Stimulated activated CD8-positive, alpha-beta memory T cell treated with anti-CD3 and anti-CD28 coated beads, Interleukin-2, amount 100 ng/mL, for 1 hour (primary cell): ENCODE results near the gene MEGF6.

Experiments
- DNase-seq, 2 donors: peaks; one replicate each; pipeline ENCODE4 v3.0.0-alpha.2; 2020; ENCODE audit warnings: low read depth in 2 of 2

MEGF6 gene

DNA sequence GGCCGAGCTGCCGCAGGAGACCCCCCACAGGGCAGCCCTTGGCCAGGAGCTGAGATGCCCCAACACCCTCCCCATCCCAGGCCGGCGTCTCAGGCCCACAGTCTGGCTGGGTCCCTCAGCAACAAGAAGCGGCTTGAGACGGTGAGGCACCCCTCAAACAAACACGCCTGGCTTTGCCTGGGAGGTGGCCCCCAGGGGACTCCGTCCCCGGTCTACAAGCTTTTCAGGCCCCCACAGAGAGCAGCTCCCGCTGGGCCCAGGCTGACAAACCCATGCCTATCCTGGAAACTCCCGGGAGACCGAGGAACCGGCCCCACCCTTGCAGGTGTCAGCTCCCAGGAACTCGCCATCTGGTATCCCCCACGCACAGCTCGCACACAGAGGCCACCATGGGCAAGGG is 89.9 kb downstream of the MEGF6 start:
- DNase-seq, result no peak

DNA sequence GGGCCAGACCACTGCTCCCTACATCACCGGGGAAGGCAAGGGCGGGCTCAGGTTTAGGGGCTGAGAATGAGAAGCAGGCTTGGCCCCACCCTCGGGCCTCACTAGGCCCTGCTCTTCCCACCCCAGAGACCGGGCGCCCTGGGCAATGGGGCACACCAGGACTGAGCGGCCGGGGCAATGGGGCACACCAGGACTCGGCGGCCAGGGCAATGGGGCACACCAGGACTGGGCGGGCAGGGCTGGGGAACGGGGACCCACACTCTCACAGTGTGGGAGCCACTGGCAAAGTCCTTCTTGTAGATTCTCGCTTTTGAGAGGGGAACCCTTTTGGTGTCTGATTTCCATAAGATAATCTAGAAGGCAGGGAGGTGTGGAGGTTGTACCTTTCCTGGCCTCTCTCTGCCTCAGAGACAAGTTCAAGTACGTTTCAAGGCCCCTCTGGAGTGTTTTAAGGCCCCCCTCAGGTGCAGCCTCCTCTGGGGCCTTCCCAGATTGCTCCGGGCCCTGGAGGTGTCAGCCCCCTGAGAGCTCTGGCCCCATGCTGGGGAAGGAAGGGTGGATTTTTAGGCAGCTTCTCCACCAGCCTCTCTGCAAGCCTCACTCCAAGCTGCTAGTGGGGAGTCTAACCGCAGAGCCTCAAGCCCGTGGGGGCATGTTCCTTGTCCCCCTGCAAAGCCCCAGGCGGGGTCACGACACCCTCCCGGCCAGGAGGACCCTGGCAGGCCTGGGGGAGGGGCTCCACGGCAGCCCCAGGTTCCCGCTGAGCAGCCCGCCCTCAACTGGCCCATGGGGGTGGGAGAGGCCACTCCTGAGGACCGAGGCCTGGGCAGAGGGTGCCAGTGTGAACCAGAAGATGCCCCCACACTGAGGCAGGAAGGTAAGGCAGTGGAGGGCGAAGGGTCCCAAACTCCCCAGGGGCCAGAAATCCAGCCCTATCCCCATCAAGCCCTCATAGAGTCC is 90.6 kb downstream of the MEGF6 start:
- DNase-seq, result no peak

DNA sequence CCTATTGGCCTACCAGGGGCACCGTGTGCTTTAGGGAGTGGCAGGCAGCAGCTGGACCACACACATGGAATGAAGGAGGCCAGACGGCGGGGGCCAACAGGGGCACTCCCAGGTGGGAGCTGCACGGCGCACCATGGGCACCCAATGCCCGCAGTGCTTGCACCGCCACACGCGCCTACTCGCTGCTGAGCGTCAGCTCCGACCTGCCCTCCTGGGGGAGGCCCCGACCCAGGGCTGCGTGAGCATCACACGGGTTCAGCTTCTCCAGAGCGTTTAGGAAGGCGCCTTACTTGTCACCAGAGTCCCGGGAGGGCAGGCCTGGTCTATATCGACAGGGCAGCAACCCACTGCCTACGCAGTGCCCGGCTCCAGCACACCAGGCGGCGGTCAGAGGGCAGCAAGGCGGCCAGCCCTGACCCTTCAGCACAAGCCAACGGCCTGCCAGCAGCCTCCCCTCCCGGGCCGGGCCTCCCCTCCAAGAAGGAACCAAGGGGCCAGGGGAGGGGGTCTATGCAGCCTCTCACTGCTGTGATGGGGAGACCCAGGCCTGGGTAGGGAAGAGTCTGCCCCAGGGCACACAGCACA is 91.9 kb downstream of the MEGF6 start:
- DNase-seq, result no peak

DNA sequence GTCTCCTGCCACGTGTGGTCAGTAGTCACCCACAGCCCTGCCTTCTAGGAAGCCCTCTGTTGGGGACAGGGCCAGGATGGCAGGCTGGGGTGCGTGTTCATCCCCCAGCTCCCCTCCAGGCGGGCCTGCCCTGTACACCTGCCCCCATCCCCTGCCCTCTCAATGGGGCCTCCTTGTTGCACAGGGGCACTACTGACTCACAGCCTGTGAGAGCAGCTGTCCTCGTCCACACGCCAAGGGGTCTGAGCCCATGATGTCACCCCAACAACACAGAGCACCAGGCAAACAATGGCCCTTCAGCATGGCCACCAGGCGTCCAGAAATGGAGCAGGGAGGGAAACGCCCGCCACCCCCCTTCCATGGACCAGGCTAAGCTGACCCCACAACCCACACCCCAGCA is 92.6 kb downstream of the MEGF6 start:
- DNase-seq, result no peak

DNA sequence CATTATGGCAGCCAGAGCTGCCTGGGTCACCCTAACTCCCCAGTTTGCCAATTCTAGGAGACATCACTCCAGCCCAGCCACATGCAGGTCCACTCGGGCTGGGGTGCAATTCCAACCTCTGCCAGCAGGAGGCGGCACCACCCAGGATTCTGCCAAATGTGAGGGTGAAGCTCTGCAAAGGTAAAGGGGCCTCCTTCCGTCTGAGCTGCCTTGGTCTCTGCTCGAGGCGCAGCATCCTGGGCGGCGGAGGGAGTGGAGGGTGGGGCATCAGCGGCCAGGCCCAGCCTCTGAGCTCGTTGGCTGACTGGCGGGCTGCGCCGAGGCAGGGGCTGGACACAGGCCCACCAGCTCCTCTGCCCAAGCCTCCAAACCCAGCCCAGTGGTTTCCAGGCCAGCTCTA is 93.1 kb downstream of the MEGF6 start:
- DNase-seq, result no peak

DNA sequence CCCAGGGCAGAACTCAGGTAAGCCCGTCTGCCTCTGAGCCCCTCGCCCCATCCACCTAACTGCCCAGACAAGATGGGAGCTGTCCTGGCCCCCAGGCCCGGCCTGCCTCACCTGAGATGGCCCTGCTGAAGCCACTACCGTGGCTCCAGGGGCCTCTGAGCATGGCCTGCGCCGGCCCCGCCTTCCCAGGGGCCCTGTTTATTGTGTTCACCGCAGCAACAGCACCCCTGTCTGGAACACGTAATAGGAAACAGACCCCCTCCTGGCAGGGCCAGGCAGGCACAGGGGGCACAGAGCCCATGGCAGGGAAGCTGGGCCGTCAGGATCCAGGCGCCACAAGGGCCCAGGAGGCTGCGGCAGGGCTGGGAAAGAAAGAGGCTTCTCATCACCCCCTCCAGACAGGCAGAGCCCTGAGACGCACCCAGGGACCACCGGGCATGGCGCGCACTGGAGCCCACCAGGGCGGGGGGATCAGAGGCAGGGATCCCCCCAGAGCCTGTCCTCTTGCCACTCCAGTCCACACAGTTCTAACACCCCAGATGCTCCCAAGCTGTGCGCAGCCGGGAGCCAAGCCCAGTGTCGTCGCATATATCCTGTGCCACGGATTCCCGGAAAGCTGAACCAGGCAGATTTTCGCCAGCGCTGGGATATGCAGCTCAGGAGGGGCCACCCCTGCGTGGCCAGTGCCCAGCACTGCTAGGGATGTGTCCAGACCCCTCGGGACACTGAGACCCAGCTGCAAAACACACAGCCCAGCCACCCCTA is 94.2 kb downstream of the MEGF6 start:
- no peak for DNase-seq

DNA sequence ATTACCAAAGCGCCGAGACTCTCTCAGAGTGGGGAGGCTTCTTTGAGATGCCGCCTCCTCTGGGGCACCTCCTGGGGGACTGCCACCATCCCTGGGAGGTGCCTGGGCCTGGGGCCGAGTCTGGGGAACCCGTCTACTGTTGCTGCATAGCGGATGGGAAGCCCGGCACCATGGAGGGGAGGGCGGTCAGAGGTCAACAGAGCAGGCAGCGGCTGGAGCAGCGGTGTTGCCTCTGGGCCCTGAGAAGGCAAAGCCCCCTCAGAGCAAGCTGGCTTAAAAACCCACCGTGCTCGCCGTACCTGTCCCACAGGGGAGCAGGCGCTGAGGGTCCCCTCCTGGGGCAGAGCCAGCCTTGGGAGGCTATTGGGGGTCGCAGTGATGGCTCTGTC is 94.8 kb downstream of the MEGF6 start:
- DNase-seq, result no peak

DNA sequence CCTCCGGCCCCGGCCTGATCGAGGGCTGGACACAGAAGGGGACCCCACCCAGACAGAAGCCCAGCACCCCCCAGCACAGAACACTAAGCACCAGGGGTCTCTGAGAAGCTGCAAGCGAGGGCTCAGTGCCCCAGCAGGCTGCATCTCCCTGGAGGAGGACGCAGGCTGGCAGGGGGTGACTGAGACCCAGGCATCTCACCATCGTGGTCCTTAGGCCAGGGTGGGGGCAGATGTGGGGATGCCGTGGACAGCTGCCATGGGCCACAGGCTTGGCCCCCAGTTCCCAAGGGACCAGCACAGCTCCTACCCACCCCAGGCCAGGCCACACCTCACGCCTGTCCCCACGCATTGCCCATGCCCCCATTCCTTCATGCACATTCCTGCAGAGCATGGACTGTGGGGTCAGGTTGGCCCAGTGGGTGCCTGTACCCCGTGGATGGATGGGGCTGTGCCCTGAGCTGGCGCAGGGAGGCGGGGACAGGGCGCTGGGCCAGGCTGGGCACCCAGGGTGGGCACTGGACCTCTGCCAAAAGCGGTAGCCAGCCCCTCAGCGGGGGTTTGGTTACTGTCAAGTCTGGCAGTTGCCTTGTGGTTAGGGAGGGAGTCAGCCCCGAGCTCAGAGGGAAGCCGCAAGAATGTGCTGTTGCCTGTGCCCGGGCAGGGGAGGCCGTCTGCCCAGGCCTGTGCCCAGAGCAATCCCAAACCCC is 95.4 kb downstream of the MEGF6 start:
- DNase-seq, result no peak

DNA sequence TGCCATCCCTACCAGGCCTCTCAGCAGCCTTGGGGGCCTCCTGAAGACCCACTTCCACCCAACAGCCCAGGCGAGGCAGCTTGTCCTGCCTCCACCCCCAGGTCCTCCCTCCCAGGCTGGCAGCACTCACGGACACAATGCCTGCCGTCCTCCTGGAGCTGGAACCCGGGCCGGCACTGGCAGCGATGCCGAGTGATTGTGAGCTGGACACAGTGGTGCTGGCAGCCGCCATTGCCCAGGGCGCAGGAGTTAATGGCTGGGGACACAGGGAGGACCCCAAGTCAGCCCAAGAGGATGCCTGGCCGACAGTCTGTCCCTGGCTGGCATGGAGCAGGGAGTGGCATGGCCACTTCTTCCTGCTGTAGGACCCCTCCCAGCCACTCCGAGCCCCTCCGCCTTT is 96.0 kb downstream of the MEGF6 start:
- no peak for DNase-seq

DNA sequence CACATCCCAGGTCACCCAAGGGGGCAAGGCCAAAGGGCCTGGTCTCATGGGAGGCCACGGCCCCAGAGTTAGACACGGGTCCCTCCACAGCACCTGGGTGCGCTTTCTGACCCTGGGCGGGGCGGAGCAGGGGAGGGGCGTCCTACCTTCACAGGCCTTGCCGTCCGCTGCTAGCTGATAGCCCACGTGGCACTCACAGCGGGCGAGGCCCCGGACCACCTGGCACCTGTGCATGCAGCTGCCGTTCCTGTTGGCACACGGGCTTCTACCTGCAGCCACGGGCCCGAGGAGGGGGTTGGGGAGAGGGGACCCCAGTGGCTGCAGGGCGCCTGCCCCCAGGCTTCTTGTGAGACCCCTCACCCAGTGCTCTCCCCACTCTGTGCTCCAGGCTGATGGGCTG is 96.9 kb downstream of the MEGF6 start:
- no peak for DNase-seq

DNA sequence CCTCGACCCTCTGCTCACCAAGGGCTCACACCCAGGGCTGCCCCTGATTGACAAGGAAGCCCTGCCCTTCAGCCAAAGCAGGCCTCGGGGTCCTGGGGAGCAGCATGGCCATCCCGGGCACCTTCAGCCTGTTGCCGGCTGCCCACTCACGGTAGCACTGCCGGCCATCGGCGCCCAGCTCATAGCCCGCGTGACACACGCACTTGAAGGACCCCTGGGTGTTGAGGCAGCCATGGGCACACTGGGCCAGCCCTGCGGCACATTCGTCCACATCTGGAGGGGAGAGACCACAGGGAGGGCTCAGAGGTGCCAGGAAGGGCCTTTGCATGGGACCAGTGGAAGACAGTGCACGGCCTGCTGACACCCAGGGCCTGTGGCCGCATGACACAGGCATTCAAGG is 99.5 kb downstream of the MEGF6 start:
- DNase-seq, result no peak

DNA sequence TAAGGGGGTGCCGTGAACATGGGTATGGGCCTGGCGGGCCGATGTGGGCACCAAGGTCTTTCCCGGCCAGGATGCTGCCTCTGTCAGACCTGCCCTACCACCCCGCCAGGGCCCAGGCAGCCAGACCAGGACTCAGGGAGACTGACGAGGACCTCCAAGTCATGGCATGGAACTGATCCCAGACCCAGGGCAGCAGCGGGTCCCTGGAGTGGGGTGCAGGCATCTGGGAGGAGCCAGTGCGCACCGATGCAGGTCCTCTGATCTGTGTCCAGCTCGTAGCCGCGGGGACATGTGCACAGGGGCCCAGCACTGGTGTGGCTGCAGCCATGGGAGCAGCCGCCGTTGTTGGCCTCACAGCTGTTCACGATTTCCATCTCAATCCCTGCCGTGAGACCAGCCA is 100.0 kb downstream of the MEGF6 start:
- DNase-seq, result no peak

DNA sequence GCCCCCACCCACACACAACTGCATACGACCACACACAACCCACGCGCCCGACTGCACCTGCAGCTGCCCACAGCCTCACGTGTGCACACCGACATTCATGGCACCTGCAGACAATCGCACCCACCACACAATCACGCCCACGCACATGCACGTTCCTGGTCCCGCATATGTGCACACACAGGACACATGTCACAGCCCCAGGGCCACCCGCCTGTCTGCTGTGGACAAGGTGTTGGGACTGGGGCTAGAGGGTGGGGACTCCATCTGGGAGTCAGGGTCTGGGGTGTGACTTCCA is 100.4 kb downstream of the MEGF6 start:
- no peak for DNase-seq

DNA sequence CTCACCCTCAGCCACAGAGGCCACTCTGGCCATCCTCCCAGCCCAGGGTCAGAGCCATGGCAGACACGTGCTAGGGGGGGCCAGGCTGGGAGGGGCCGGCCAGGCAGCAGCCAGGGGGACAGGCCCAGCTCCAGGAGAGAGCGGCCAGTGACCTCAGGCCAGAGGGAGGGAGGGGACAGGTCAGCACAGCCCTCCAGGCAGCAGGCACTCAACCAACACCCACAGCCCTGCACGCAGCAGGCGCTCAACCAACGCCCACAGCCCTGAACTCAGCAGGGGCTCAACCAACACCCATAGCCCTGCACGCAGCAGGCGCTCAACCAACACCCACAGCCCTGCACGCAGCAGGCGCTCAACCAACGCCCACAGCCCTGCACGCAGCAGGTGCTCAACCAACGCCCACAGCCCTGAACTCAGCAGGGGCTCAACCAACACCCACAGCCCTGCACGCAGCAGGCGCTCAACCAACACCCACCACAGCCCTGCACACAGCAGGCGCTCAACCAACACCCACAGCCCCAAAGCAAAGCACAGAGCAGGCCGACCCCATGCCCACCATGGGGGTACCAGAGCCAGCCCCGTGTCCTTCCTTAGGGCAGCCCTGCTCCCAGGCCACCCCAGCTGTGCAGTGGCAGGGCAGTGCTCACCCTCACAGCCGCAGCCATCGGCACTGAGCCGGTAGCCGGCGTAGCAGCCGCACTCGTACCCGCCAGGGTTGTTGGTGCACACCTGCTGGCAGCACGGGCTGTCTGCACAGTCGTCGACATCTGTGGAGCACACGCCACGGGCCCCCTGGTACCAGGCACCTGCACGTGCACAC is 101.0 kb downstream of the MEGF6 start:
- DNase-seq, result no peak

DNA sequence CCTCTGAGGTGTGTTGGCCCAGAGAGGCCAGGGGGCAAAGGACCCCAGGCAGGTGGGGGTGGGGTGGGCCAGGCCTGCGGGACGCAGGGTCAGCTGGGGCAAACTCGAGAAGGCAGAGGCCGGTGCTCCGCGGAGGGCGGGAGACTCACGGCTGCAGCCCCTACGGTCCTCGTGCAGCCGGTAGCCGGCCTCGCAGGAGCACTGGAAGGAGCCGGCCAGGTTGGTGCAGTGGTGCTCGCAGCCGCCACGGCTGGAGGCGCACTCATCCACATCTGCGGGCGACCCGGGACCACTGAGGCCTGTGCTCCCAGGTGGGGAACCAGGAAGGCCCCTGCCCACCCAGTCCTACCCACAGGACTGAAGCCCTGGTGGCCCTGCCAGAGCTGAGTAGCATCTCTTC is 101.6 kb downstream of the MEGF6 start:
- no peak for DNase-seq

DNA sequence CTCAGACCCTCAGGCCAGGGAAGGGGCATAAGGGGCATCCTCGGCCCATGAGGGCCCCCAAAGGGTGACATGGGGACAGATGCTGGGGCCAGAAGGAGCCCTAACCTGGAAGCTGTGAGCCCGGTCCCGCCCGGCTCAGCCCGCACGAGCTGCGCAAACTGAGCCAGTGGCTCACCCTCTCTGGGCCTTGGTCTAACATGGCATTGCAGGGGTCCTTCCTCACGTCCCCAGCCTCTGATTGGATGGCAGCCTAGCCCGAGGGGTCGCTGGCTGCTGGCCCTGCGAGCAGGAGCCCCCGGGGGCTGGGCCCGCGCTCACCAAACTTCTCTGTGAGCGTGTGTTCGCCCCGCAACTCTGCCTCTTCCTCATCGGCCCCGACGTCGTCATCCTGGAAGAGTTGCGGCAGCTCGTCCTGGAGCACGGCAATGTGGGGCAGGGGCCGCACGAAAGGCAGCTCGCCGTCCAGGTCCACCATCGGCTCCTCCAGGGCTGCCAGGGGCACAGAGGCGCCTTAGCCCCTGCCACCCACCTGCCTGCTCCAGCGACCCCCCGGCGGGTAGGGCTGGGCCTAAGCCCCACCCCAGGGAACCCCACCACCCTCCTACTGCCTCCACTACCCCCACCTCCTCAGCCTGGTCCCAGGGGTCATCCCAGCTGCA is 102.4 kb downstream of the MEGF6 start:
- no peak for DNase-seq

DNA sequence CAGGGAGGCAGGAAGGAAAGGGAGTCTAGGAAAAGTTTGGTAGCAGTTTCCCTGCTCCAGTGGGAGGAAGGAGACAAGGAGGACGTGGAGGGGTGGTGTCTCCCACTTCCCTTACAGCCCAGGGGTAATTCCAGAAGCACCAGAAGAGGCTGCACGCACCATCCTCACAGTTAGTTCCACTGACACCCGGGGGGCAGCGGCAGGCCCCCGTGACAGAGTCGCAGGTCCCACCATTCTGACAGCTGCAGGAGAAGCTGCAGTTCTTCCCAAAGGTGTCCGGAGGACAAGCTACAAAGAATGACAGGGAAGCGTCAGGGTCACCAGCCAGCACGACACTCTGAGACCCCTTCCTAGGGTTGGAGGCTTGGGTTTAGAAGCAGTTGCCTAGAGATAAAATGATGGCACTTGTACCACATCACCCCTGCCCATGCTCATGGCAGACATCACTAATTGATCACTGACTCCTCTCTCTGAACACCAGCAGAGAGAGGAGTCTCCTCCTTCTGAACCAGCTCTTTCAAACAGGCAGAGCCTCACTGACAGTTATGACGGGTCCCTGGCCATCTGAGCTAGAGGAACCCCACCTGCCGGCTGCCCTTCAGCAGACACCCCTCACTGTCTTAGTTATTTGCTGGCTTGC is 103.6 kb downstream of the MEGF6 start:
- DNase-seq, result no peak

DNA sequence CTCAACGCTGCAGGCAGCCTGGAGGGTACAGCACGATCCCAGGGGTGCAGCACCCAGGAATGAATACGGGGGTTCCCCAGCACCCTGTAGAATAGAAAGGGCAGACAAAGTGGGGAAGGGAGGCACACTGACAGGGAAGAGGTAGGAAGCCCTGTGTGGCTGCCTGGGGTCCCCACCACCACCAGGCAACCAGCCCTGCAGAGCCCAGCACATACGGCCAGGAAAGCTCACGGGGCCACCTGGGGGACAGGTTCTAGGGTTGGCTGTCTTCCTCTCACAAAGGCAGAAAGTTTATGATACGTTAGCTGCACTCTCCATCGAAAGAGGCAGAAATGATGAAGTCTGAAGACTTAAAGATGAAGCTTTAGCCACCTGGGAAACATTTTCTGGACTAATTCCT is 104.4 kb downstream of the MEGF6 start:
- no peak for DNase-seq

DNA sequence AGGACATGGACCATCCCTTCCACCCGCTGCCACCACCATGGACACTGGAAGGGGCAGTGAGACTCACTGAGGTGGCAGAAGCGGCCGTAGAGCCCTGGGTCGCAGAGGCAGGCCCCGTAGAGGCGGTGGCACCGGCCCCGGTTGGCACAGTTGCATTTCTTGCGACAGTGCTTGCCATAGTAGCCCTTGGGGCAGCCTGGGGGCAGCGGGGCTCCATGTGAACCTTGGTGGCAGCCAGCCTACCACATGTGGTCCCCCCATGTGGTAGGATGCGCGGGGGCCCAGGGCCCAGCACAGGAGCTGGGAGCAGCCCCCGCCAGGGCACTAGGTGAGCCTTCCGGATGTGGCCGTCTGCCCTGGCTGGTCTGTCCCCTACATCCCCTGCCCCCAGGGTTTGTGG is 105.3 kb downstream of the MEGF6 start:
- DNase-seq, result no peak

DNA sequence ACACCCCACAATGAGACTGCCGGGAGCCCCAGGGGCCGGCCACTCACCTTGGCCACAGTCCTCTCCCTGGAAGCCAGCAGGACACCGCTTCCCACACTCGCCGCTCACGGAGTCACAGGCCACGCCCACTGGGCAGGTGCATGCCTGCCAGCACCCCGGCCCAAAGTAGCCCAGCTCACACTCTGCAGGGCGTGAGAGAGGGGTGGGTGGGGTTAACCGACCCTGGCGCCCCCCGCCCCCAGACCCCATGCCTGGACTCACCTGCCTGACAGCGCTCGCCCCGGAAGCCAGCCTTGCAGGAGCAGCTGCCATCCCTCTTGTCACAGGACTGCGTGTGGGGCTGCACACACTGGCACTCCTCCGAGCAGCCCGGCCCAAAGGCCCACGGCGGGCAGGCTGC is 106.1 kb downstream of the MEGF6 start:
- DNase-seq, result no peak

DNA sequence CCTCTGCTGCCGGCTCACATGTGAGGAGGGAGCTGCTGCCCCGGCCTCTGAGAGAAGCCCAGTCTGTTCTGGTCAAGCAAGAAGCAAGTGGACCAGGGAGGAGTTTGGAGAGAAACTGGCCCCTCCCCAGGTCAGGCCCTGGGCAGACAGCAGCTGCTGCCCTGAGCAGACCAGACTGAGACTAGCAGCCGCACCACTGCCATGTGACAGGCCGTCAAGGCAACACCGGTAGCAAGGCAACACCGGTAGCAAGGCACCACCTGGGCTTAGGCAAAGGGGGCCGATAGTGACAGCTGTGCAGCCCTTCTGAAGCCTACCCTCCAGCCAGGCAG is 106.5 kb downstream of the MEGF6 start:
- DNase-seq, result no peak
